ENCODE measurements around the gene DNAH8. TPM values are rescaled to one million over a fixed set of nuclear protein-coding genes. Genes with fewer than 3 reads are reported as not detected.

The DNAH8 gene
- total RNA-seq, 1 experiment from 2014 or later, result 0.05 TPM

- BruUV-seq (replicated peaks), result no TSS peak
These were observed 28.1 kb upstream of the DNAH8 start for GRCh38 chr6:38687043-38687353.

GRCh38 chr6:38687549-38687948, 27.6 kb upstream of the DNAH8 start:
- no peak for TF ChIP-seq CTCF (IDR thresholded peaks at IDR 0.05; ENCODE audit: unreplicated experiment)
- no peak overlapping the region for H3K27ac Mint-ChIP-seq (ENCODE audit: unreplicated experiment)

More at GRCh38 chr6:38687043-38687353, 28.1 kb upstream of the DNAH8 start:
- intact Hi-C loops (cut with micrococcal nuclease; ENCODE audit: unreplicated experiment), result no loop called here
- peaks cover 15% of the 10 kb centered on the region for H3K4me1 Mint-ChIP-seq (ENCODE audit: low read depth, unreplicated experiment)
- no peak for TF ChIP-seq CTCF (IDR thresholded peaks at IDR 0.05; ENCODE audit: unreplicated experiment)
- H3K27me3 Mint-ChIP-seq (ENCODE audit: unreplicated experiment), result no peaks in the 10 kb centered on the region
- no peak for DNase-seq
- no peaks in the 10 kb centered on the region for H3K9me3 Mint-ChIP-seq (ENCODE audit: low read depth, unreplicated experiment)
- H3K36me3 Mint-ChIP-seq (ENCODE audit: insufficient read depth, unreplicated experiment), result peaks cover 5% of the 10 kb centered on the region
- H3K4me3 Mint-ChIP-seq (ENCODE audit: low read depth, unreplicated experiment), result no peak overlapping the region
- no peak overlapping the region for H3K27ac Mint-ChIP-seq (ENCODE audit: unreplicated experiment)
- CTCF ChIA-PET, result interaction anchor here (0.5 kb wide), 1 partner anchor 171 kb away, joined by 3 read pairs; no protein-coding TSS in a partner anchor

GRCh38 chr6:38688579-38689087, 26.5 kb upstream of the DNAH8 start:
- no peak for DNase-seq
- BruUV-seq (replicated peaks), result no TSS peak
- Mint-ChIP-seq H3K27ac (ENCODE audit: unreplicated experiment) (no peak overlapping the region), H3K27me3 (ENCODE audit: unreplicated experiment) (no peaks in the 10 kb centered on the region), H3K36me3 (ENCODE audit: insufficient read depth, unreplicated experiment) (peaks cover 5% of the 10 kb centered on the region), H3K4me3 (ENCODE audit: low read depth, unreplicated experiment) (no peak overlapping the region), H3K4me1 (ENCODE audit: low read depth, unreplicated experiment) (peaks cover 15% of the 10 kb centered on the region), H3K9me3 (ENCODE audit: low read depth, unreplicated experiment) (no peaks in the 10 kb centered on the region)
- intact Hi-C loops (cut with micrococcal nuclease; ENCODE audit: unreplicated experiment), result no loop called here
- CTCF ChIA-PET, result interaction anchor here (0.5 kb wide), 1 partner anchor 84 kb away, joined by 3 read pairs; no protein-coding TSS in a partner anchor
- TF ChIP-seq CTCF (IDR thresholded peaks at IDR 0.05; ENCODE audit: unreplicated experiment), result no peak

More at GRCh38 chr6:38687549-38687948, 27.6 kb upstream of the DNAH8 start:
- BruUV-seq (replicated peaks), result no TSS peak
- CTCF ChIA-PET, result interaction anchor here (0.7 kb wide), 1 partner anchor 9 kb away, joined by 3 read pairs; no protein-coding TSS in a partner anchor
- intact Hi-C loops (cut with micrococcal nuclease; ENCODE audit: unreplicated experiment), result no loop called here
- no peak overlapping the region for H3K4me3 Mint-ChIP-seq (ENCODE audit: low read depth, unreplicated experiment)
- no peaks in the 10 kb centered on the region for H3K27me3 Mint-ChIP-seq (ENCODE audit: unreplicated experiment)
- H3K9me3 Mint-ChIP-seq (ENCODE audit: low read depth, unreplicated experiment), result no peaks in the 10 kb centered on the region
- H3K36me3 Mint-ChIP-seq (ENCODE audit: insufficient read depth, unreplicated experiment), result peaks cover 5% of the 10 kb centered on the region
- H3K4me1 Mint-ChIP-seq (ENCODE audit: low read depth, unreplicated experiment), result peaks cover 15% of the 10 kb centered on the region
- no peak for DNase-seq

- Mint-ChIP-seq H3K36me3 (ENCODE audit: insufficient read depth, unreplicated experiment) (peaks cover 6% of the 10 kb centered on the region), H3K4me3 (ENCODE audit: low read depth, unreplicated experiment) (no peak overlapping the region), H3K4me1 (ENCODE audit: low read depth, unreplicated experiment) (peaks cover 17% of the 10 kb centered on the region), H3K27ac (ENCODE audit: unreplicated experiment) (no peak overlapping the region), H3K9me3 (ENCODE audit: low read depth, unreplicated experiment) (peaks cover 4% of the 10 kb centered on the region), H3K27me3 (ENCODE audit: unreplicated experiment) (no peaks in the 10 kb centered on the region)
- TF ChIP-seq CTCF (IDR thresholded peaks at IDR 0.05; ENCODE audit: unreplicated experiment), result no peak
- CTCF ChIA-PET, result no interaction called here
- DNase-seq, result no peak
- no TSS peak for BruUV-seq (replicated peaks)
- intact Hi-C loops (cut with micrococcal nuclease; ENCODE audit: unreplicated experiment), result no loop called here
These were observed 19.7 kb upstream of the DNAH8 start for GRCh38 chr6:38695227-38695900.
